DOHH2 (cell line): Measurements from ENCODE around the gene ASH1L.
"Not testable (repeated sequence)": the region's sequence is repeated elsewhere in the genome, so short reads cannot be mapped to it uniquely, and the experiment has no call there.

Source experiments
- CTCF ChIP-seq: fragments of 200-600 bp; sonication (generic); IDR thresholded peaks from one replicate; pipeline ENCODE4 v1.5.1; 2014; ENCODE audit warnings: antibody characterized with exemption, mild to moderate bottlenecking, low read depth, low read length; ENCODE audit not compliant: poor library complexity, severe bottlenecking
- EZH2phosphoT487 ChIP-seq: fragments of 200-600 bp; sonication (generic); IDR thresholded peaks from 2 replicates; pipeline ENCODE4 v1.6.1; 2017; ENCODE audit warnings: borderline replicate concordance, mild to moderate bottlenecking, antibody characterized with exemption, low read length, moderate library complexity, mixed read lengths

GRCh38 chr1:155433128-155433830 is 129.3 kb downstream of the ASH1L start:
- not testable (repeated sequence) for TF ChIP-seq CTCF, EZH2phosphoT487
